Hematopoietic multipotent progenitor cell treated with erythropoietin and hydrocortisone succinate and interleukin-3 and kit ligand, for 15 days (in vitro differentiated cells): Measurements from ENCODE around the gene ZBTB7B.

Experiments
- DNase-seq: peaks from one replicate; pipeline ENCODE4 v3.0.0-alpha.2; 2015; ENCODE audit warnings: low spot score

ZBTB7B gene

GRCh38 chr1:155002464-155003226 is at the start of gene ZBTB7B:
ZBTB7B (plus strand) TSS chr1:155002802; CDS start chr1:155014661, 11,859 bp downstream.
- no peak for DNase-seq

- no peak for DNase-seq
Measured at GRCh38 chr1:154953611-154954038, 49.0 kb upstream of the ZBTB7B start.

- no peak for DNase-seq
Measured at GRCh38 chr1:154954541-154954940, 48.1 kb upstream of the ZBTB7B start.

DNA sequence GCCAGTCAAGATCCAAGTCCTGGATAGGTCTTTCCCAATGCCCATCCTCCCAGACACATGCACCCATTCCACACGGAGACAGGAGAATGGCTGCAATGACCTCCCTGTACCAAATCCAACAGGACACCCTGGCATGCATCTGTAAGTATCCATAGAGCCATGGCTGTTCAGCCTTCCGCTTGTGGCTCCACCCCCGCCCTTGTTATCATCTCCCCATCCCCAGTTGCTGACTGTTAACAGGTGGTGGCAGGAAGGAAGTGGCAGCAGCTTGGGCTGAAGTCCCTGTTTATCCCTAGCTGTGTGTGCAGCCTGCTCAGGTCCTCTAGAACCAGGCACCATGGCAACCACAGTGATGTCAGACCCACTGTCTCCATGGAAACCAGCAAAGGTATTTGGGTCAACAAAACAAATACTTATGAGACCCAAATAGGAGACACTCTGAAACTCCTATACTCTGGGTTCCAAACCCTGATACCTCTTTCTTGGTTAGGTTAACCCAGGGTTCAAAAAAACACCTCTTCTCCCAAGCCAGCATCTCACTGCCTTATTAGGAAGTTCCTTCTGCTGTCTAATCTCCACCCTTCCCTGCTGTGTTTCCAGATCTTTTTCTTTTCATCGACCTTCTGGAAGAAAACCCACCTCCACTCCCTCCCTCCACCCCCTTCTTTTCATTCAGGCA is 47.4 kb upstream of the ZBTB7B start:
- peak; percentile 57 for DNase-seq

DNA sequence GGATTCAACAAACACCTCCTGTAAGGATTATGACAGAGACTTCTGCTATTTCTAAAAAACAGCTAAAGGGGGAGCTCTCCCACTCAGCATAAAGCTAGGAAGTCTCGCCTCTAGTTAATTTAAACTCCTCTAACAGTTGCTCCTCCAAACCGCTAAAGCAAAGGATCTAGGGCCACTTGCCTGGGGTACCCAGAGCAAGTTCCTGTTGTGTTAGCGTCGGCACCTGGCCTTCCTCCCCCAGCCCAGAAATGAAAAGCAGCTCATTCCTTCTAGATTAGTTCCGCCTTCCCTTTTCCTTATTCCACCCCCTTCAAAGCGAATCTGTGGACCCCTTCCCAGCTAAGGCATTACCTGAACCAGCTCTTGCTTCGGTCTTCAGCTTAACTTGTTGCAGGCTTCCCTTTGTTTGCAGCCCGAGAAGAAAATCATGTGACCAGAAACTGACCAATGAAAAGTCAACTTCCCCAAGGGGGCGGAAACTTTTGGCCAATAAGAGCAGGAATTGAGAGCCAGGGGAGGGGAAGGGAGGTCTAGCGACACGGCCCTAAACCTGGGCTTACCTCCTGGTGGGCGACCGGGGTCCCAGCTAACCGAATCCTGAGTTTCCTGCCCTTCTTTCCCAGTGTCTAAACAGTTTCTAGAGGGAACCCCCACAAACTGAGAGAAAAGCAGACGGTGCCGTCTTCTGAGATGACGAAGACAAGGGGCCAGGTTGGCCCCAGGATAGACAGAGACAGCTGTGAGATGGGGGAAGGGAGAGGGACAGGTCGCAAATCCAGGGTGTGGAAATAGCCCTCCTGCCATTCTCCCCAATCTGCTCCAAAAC is 46.7 kb upstream of the ZBTB7B start, which contains the start of gene PBXIP1:
PBXIP1 (minus strand) TSS at position 382 of the 826 bp plus-strand sequence. CDS start 2,378 bp downstream, outside the sequence.
- DNase-seq: peak; percentile 91

DNA sequence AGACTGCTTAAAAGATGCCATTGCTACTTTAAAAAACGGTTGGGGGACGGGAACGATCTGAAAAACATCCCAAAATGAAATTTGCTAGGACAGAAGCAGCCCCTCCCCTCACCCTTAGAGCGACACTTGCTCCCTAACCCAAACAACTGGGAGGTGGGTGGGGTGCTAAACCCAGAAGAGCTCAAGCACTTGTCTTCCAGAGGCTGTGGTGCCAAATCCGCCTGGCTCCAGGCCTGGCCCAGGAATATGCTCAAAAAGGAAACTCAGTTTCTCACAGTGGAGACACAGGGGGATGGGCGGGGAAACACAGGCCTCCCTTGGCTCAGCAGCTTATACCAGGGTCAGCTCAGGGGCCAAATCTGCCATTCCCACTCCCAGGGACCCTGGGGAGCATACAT is 46.1 kb upstream of the ZBTB7B start:
- no peak for DNase-seq

GRCh38 chr1:154957091-154957657 is 45.4 kb upstream of the ZBTB7B start:
- no peak for DNase-seq

- DNase-seq: no peak
Measured at GRCh38 chr1:154958036-154958435, 44.6 kb upstream of the ZBTB7B start.

GRCh38 chr1:154958681-154959425 is 43.7 kb upstream of the ZBTB7B start:
- no peak for DNase-seq

DNA sequence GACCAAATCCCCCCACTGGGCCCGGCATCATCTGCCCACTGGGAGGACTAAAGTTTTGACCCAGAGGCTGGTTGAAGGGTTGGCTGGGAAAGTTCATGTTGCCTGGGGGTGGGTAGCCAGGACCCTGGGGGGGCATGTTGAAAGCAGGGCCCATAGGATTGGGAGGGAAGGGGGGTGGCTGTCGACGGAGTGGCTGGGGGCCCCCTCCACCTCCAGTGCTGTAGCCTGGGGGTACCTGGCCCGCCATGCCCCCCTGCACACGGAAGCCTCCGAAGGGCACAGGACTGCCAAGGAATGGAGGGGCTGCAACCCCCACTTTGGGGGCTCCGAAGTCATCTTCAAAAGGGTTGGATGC is 43.2 kb upstream of the ZBTB7B start:
- no peak for DNase-seq

DNA sequence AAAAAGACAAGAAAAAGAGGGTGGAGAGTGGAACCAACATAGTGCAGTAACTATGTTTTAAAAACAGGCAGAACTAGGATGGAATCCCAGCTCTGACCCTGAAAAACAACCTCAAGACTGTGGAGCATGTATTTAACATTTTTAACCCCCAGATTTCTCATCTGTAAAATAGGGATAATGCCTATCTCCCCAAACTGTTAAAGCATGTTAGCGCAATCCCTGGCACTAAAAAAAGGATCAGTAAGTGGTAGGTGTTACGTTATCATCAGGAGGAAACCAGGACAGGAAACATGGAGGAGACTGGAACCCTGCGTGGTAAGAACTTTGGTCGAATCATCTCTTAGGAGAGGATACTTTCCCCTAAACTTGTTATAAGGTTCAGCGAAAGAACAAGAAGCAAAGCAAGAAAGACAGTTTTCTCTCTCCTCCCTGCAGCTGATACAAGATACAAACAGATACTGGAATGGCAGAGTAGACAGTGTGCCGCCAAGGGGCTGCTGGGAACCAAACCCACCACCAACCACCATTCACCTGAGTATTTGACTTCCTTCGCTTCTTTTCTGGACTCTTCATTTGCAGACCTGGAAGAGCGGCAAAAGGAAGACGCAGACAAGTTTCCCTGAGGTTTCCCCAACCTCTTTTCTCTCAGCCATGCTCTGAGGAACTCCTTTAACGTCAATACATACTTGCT is 42.0 kb upstream of the ZBTB7B start:
- no peak for DNase-seq

GRCh38 chr1:154961207-154962155 is 41.1 kb upstream of the ZBTB7B start, which contains the start of gene PYGO2:
PYGO2 (minus strand) TSS chr1:154961782; CDS start chr1:154961576, 206 bp downstream.
- peak; percentile 78 for DNase-seq

GRCh38 chr1:154962156-154962749 is 40.3 kb upstream of the ZBTB7B start:
- peak; percentile 35 for DNase-seq

- DNase-seq: no peak
Measured at GRCh38 chr1:154962795-154963330, 39.7 kb upstream of the ZBTB7B start.

- no peak for DNase-seq
Measured at GRCh38 chr1:154963643-154964042, 39.0 kb upstream of the ZBTB7B start.

DNA sequence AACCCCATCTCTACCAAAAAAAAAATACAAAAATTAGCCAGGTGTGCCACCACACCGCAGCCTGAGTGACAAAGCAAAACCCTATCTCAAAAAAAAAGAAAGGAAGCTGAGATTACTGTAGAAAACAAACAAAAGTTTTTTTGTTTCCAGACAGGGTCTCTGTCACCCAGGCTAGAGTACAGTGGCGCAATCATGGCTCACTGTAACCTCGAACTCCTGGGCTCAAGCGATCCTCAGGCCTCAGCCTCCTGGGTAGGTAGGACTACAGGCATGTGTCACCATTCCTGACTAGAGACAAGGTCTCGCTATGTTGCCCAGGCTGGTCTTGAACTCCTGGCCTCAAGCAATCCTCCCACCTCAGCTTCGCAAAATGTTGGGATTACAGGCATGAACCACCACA is 38.2 kb upstream of the ZBTB7B start:
- no peak for DNase-seq

DNA sequence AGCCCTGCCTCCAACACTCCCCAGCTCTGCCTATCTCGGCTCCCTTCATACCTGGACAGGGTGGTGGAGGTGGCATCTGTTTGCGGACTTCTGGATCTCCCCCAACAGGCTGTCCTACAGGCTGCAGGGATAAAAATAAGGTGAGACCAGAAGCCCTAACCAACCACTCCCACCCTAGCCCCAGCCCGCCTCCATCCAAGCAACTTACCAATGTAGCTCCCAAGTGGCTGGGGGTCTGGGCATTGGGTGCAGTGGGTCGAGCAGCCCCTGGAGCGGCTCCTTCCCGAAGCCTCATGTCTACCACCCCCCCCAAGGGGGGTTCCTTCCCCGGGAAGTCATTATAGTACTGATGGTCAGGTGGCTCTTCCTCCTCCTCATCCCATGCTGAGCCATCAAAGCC is 36.5 kb upstream of the ZBTB7B start:
- DNase-seq: no peak

GRCh38 chr1:154967331-154967950 is 35.2 kb upstream of the ZBTB7B start:
- no peak for DNase-seq
